ENCODE results near the gene GRAP2.
"Not testable (repeated sequence)": the region's sequence is repeated elsewhere in the genome, so short reads cannot be mapped to it uniquely, and the experiment has no call there.

DNA sequence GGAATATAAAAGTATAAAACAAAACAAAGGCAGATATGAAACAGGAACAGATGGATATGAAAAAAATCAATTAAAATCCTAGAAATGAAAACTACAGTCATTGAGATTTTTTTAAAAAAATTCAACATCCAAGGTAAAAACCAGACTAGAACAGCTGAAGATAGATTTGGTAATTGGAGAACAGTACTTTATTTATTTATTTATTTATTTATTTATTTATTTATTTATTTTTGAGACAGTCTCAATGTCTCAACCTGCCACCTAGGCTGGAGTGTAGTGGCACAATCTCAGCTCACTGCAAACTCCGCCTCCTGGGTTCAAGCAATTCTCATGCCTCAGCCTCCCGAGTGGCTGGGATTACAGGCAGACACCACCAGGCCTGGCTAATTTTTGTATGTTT lies 31.1 kb upstream of the GRAP2 start:
- TF ChIP-seq CTCF, EZH2phosphoT487 (IDR thresholded peaks at IDR 0.05): not testable (repeated sequence)

Measured in neural progenitor cell (in vitro differentiated cells).